ENCODE results near the gene PCDH1. TPM values are rescaled to one million over a fixed set of nuclear protein-coding genes. Genes with fewer than 3 reads are reported as not detected.

Gene PCDH1
- total and polyA plus RNA-seq, 2 donors (not counting 3 experiments of a cell fraction or from before 2014, with no cell fraction given) = 113 to 136 TPM

DNA sequence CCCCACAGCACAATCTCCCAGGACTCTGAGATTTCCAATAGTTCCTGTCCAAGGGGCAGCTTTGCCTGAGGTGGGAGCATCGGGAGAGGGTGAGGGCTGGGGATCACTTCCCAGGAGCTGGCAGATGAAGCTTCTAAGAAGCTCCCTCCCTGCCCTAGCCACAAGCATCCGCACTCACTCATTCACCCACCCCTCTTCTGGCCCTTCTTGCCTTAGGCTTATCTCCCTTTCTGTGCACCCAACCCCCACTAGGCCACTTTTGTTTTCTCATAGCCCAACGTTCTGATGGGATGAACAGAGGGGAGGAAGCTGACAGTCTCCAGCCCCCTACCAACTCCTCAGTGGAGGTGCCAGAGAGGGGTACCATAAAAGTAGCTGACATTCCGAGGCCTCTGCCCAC lies 3.7 kb upstream of the PCDH1 start:
- peaks cover 26 to 44% of the 10 kb centered on the region in 2 experiments for H3K27me3 ChIP-seq (ENCODE audit: control insufficient read depth in 2 of 2, insufficient read depth in 2 of 2, low read length in 2 of 2)
- no TSS peak for BruUV-seq (replicated peaks)
- intact Hi-C loops (cut with micrococcal nuclease) = no loop called here
- no peak overlapping the region for H3K4me3 ChIP-seq (replicated peaks in 1 of 3; ENCODE audit: insufficient read depth in 1 of 3, low read depth in 1 of 3, low read length in 3 of 3)
- no peak overlapping the region for H3K4me2 ChIP-seq (ENCODE audit: insufficient read depth, low read length)
- no peaks in the 10 kb centered on the region for H4K20me1 ChIP-seq (replicated peaks; ENCODE audit: control insufficient read depth, extremely low read depth, insufficient read depth, low read length)
- TF ChIP-seq FOS (IDR thresholded peaks at IDR 0.05; ENCODE audit: borderline replicate concordance, insufficient read depth, low read length) (no peak), EZH2 (IDR thresholded peaks at IDR 0.05; ENCODE audit: borderline replicate concordance, low read depth, low read length, severe bottlenecking) (no peak), GATA2 (IDR thresholded peaks at IDR 0.05; ENCODE audit: insufficient read depth, insufficient read length, low read depth, low read length) (no peak), POLR2A (IDR thresholded peaks at IDR 0.05; ENCODE audit: low read depth, low read length) (no peak), JUN (IDR thresholded peaks at IDR 0.05; ENCODE audit: borderline replicate concordance, insufficient read depth, insufficient read length, low read depth) (no peak), MYC (IDR thresholded peaks at IDR 0.05; ENCODE audit: low read depth, low read length) (no peak), POLR2AphosphoS5 (IDR thresholded peaks at IDR 0.05; ENCODE audit: insufficient read depth, low read depth, low read length) (no peak)
- TF ChIP-seq, protein P1, sequence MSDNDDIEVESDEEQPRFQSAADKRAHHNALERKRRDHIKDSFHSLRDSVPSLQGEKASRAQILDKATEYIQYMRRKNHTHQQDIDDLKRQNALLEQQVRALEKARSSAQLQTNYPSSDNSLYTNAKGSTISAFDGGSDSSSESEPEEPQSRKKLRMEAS (IDR thresholded peaks at IDR 0.05; ENCODE audit: insufficient read depth, insufficient read length) = no peak
- TF ChIP-seq, protein P2, sequence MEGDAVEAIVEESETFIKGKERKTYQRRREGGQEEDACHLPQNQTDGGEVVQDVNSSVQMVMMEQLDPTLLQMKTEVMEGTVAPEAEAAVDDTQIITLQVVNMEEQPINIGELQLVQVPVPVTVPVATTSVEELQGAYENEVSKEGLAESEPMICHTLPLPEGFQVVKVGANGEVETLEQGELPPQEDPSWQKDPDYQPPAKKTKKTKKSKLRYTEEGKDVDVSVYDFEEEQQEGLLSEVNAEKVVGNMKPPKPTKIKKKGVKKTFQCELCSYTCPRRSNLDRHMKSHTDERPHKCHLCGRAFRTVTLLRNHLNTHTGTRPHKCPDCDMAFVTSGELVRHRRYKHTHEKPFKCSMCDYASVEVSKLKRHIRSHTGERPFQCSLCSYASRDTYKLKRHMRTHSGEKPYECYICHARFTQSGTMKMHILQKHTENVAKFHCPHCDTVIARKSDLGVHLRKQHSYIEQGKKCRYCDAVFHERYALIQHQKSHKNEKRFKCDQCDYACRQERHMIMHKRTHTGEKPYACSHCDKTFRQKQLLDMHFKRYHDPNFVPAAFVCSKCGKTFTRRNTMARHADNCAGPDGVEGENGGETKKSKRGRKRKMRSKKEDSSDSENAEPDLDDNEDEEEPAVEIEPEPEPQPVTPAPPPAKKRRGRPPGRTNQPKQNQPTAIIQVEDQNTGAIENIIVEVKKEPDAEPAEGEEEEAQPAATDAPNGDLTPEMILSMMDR (IDR thresholded peaks at IDR 0.05; ENCODE audit: extremely low read depth in 1 of 2, insufficient read depth in 1 of 2, low read depth in 1 of 2, low read length in 2 of 2) = no peak
- no peaks in the 10 kb centered on the region for H3K9me3 ChIP-seq (replicated peaks; ENCODE audit: control insufficient read depth, insufficient read depth, low read length)
- ChIA-PET POLR2A (no interaction called here), CTCF (interaction anchor here (1.0 to 8.4 kb wide), 10 partner anchors 8 to 218 kb away, joined by 3 to 233 read pairs (median 52); partner anchors contain the start of gene PCDH12)
- peaks cover 12% of the 10 kb centered on the region for H3K79me2 ChIP-seq (ENCODE audit: control insufficient read depth, insufficient read depth, low read length)
- no peaks in the 10 kb centered on the region for H3K9me1 ChIP-seq (replicated peaks; ENCODE audit: control insufficient read depth, extremely low read depth, insufficient read depth, low read length)
- no peak overlapping the region for H3K9ac ChIP-seq (replicated peaks; ENCODE audit: extremely low read depth, insufficient read depth, low read length)
- H3K27ac ChIP-seq (ENCODE audit: insufficient read depth, low read depth, low read length) = no peak overlapping the region
- H3K36me3 ChIP-seq (ENCODE audit: control insufficient read depth in 2 of 2, extremely low read depth in 1 of 2, insufficient read depth in 2 of 2, low read length in 2 of 2) = no peaks in the 10 kb centered on the region
- H2AFZ ChIP-seq (ENCODE audit: low read depth, low read length) = no peak overlapping the region
- peaks cover 5% of the 10 kb centered on the region for H3K4me1 ChIP-seq (ENCODE audit: control insufficient read depth, extremely low read depth, insufficient read depth, low read length)
- no peak for DNase-seq (ENCODE audit: low read depth, low spot score)
- dilution Hi-C loops (cut with MboI; ENCODE audit: extremely low pct_ligation_motif_present, low sequenced_read_pairs) = loop anchor here (25.0 kb wide), 1 partner anchor 145 kb away; no protein-coding TSS in a partner anchor
- no peak for FAIRE-seq
